Spleen (tissue), 7 donors: ENCODE measurements around the gene CSH1.
"Not testable (repeated sequence)": the region's sequence is repeated elsewhere in the genome, so short reads cannot be mapped to it uniquely, and the experiment has no call there.

ENCODE experiments used
- POLR2A ChIP-seq, 3 donors: fragments of 450-650 bp; IDR thresholded peaks; one replicate each; pipeline ENCODE4 v1.5.1; 2017; ENCODE audit warnings: antibody characterized with exemption in 3 of 3, mild to moderate bottlenecking in 1 of 3
- POLR2AphosphoS5 ChIP-seq, 3 donors: sonication (generic); formaldehyde crosslinking; IDR thresholded peaks; one replicate each; pipeline ENCODE4 v1.5.1; 2017; ENCODE audit warnings: antibody characterized with exemption in 3 of 3
- TF ChIP-seq, protein P1 (sequence below), 11 experiments: fragments of 200-600 bp in 7 of 11; fragments of 450-650 bp in 4 of 11; sonication (generic) in 4 of 11; IDR thresholded peaks in 8 of 11; conservative IDR thresholded peaks in 3 of 11; 1 replicate in 7 of 11; 2 replicates in 4 of 11; pipeline versions ENCODE4 v1.4.0 to v1.8.0; 2016 to 2021; ENCODE audit warnings: antibody characterized with exemption in 11 of 11, inconsistent platforms in 4 of 11, mild to moderate bottlenecking in 1 of 11
- donor health status: DM: no; HTN: no; CAD: no; lungs with moderate emphysema.
- donor health status: DM: no; HTN: no; CAD: no.
- donor health status: DM: no; HTN: no; CAD: no.

DNA sequence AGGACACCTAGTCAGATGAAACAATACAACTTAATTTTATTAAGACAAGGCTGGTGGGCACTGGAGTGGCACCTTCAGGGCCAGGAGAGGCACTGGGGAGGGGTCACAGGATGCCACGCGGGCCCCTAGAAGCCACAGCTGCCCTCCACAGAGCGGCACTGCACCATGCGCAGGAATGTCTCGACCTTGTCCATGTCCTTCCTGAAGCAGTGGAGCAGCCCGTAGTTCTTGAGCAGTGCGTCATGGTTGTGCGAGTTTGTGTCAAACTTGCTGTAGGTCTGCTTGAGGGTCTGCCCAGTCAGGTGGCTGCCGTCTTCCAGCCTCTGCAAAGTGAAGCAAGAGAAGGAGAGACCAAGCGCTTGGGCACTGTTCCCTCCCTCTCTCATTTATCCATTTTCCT lies 13.2 kb upstream of the CSH1 start:
- not testable (repeated sequence) for TF ChIP-seq POLR2A, POLR2AphosphoS5 (IDR thresholded peaks at IDR 0.05)
- TF ChIP-seq, protein P1, sequence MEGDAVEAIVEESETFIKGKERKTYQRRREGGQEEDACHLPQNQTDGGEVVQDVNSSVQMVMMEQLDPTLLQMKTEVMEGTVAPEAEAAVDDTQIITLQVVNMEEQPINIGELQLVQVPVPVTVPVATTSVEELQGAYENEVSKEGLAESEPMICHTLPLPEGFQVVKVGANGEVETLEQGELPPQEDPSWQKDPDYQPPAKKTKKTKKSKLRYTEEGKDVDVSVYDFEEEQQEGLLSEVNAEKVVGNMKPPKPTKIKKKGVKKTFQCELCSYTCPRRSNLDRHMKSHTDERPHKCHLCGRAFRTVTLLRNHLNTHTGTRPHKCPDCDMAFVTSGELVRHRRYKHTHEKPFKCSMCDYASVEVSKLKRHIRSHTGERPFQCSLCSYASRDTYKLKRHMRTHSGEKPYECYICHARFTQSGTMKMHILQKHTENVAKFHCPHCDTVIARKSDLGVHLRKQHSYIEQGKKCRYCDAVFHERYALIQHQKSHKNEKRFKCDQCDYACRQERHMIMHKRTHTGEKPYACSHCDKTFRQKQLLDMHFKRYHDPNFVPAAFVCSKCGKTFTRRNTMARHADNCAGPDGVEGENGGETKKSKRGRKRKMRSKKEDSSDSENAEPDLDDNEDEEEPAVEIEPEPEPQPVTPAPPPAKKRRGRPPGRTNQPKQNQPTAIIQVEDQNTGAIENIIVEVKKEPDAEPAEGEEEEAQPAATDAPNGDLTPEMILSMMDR (IDR thresholded peaks at IDR 0.05 in 8 of 11, conservative IDR thresholded peaks at IDR 0.05 in 3 of 11) = not testable (repeated sequence)
